Adrenal gland (tissue), 12 donors: ENCODE results near the gene RALGPS1. TPM values are rescaled to one million over a fixed set of nuclear protein-coding genes. Genes with fewer than 3 reads are reported as not detected.
A peak's percentile ranks its signal among the peaks of the same experiment; 100 is the strongest.

ENCODE experiments used
- DNase-seq, 7 donors: peaks; one replicate each; pipeline ENCODE4 v3.0.0-alpha.2; 2019 to 2020
- H3K27ac ChIP-seq, 5 donors: fragments of 200-600 bp; sonication (generic) in 4 of 5; 1 replicate in 3 of 5; 2 replicates in 2 of 5; pipeline versions ENCODE4 v1.5.1 to v1.8.0; 2016 to 2020; ENCODE audit warnings: mild to moderate bottlenecking in 1 of 5
- H3K27me3 ChIP-seq: fragments of 200-600 bp; 2 replicates; pipeline ENCODE4 v1.8.0; 2021
- H3K36me3 ChIP-seq, 2 donors: fragments of 200-600 bp; replicated peaks in 1 of 2; 1 replicate in 1 of 2; 2 replicates in 1 of 2; pipeline versions ENCODE4 v1.5.1 to v1.8.0; 2018 to 2022
- H3K4me1 ChIP-seq, 2 donors: fragments of 200-600 bp; replicated peaks in 1 of 2; 1 replicate in 1 of 2; 2 replicates in 1 of 2; pipeline versions ENCODE4 v1.5.1 to v1.8.0; 2018 to 2021
- H3K4me3 ChIP-seq, 4 donors: fragments of 200-600 bp; sonication (generic) in 3 of 4; one replicate each; pipeline ENCODE4 v1.5.1; 2016 to 2018
- H3K9me3 ChIP-seq, 3 donors: fragments of 200-600 bp; sonication (generic) in 1 of 3; replicated peaks in 1 of 3; 1 replicate in 2 of 3; 2 replicates in 1 of 3; pipeline versions ENCODE4 v1.5.1 to v1.8.0; 2016 to 2021
- POLR2A ChIP-seq, 2 donors: fragments of 450-650 bp; IDR thresholded peaks; one replicate each; pipeline ENCODE4 v1.6.1; 2017; ENCODE audit warnings: antibody characterized with exemption in 2 of 2, mild to moderate bottlenecking in 2 of 2, moderate library complexity in 1 of 2
- WGBS, 4 donors: extraction: QIAGEN DNeasy Blood & Tissue Kit in 2 of 4; methylation state at CpG; one replicate each; pipeline versions ENCODE4 v1.1.5 to v1.1.7; 2013 to 2017; 5-methylcytosine and 5-hydroxymethylcytosine counted together
- intact Hi-C, 2 donors: fragments of 100-400 bp; cut with DNase I; formaldehyde crosslinking; loops; one replicate each; pipeline versions ENCODE4 v1.14.1 to v1.15.0; 2022 to 2023
- polyA plus RNA-seq, 3 donors: library from polyadenylated mRNA; stranded (reverse); fragments of 200-250 nt in 2 of 3; fragments of 350-450 nt in 1 of 3; fragmentation: Illumina TruSeq in 1 of 3; extraction: RNeasy Lipid Tissue Mini Kit (QIAGEN cat#74804) in 1 of 3; gene quantifications; one replicate each; pipeline ENCODE4 v1.2.3, GENCODE V29; 2013 to 2014
- total RNA-seq, 9 donors: library from RNA; depleted of rRNA in 4 of 9; stranded (reverse); fragments of >200 nt in 4 of 9; fragments of 120-200 nt in 1 of 9; fragmentation: NEBNext Ultra II Directional in 1 of 9; extraction: Animal tissue kit (Norgen Biotek cat#: 25700) in 1 of 9; gene quantifications; one replicate each; pipeline versions ENCODE4 v1.1.0 to v1.2.4, GENCODE V29; 2013 to 2023
- TF ChIP-seq, protein P1 (sequence below), 6 experiments: fragments of 450-650 bp in 4 of 6; fragments of 200-600 bp in 2 of 6; sonication (generic) in 1 of 6; IDR thresholded peaks; 1 replicate in 5 of 6; 2 replicates in 1 of 6; pipeline versions ENCODE4 v1.5.1 to v1.8.0; 2016 to 2021; ENCODE audit warnings: antibody characterized with exemption in 6 of 6, mild to moderate bottlenecking in 2 of 6, moderate library complexity in 1 of 6
- donor health status: healthy with polysubstance abuse.
- donor health status: Bipolar disorder and iron deficiency.
- donor health status: DM: yes; HTN: yes; CAD: no.
- donor health status: DM: no; HTN: no; CAD: no.
- donor health status: DM: no; HTN: no; CAD: no.
- donor health status: DM: yes; HTN: yes; CAD: no.

The RALGPS1 gene
- total and polyA plus RNA-seq, 12 donors: 2.8 to 9.9 (median 5.1) TPM

- WGBS, 4 donors: 92 to 94% (median 93%) methylated on average over 4 to 5 of the region's 5 CpGs
- H3K27ac ChIP-seq: peak overlapping the region in 2 of 5 donors; percentile 5 to 40
- peak in 4 of 7 donors; percentile 4 to 39 (median 16) for DNase-seq
Measured at GRCh38 chr9:127154003-127154389, 239.4 kb downstream of the RALGPS1 start.

DNA sequence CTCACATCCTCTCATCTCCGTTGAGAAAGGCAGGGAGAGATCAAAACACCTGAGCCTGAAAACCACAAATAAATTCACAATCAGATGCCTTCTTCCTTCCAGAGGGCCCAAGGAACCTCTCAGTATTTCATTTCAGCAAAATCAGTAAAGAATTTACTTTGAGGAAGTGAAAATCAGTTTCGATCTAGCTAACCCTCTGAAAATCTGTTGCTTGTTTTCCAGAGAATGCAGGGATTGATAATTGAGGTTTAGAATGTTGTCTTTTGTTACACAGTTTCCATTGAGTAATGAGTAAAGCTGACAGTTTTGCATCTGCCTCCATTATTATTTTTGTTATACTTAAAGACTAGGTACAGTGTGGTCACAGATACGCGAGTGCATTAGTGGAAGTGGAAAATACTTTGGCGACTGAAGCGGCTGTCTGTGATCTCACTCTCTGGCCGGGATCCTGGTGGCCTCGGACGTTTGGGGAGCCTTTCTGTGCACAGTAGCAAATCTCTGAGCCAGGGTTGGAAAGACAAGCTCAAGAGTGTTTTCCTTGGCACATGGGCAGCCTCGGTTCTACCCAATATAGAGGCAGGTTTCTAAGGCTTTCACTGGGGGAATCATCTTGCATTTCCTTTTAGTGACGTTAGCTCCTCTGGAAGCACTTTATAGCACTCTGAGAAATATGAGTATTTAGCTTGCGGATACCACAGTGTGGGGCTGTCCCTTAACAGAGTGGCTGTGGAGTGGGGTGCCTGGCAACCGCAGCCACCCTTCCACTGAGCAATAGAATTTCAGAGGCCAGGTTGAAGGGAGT, 240.0 kb downstream of the RALGPS1 start:
- Histone ChIP-seq H3K27ac (peak overlapping the region in 2 of 5 donors; percentile 5 to 40), H3K36me3 (no peaks in the 10 kb centered on the region), H3K9me3 (no peaks in the 10 kb centered on the region), H3K4me1 (peaks cover 3 to 17% of the 10 kb centered on the region in 2 donors), H3K4me3 (no peak overlapping the region), H3K27me3 (no peaks in the 10 kb centered on the region)
- TF ChIP-seq, protein P1, sequence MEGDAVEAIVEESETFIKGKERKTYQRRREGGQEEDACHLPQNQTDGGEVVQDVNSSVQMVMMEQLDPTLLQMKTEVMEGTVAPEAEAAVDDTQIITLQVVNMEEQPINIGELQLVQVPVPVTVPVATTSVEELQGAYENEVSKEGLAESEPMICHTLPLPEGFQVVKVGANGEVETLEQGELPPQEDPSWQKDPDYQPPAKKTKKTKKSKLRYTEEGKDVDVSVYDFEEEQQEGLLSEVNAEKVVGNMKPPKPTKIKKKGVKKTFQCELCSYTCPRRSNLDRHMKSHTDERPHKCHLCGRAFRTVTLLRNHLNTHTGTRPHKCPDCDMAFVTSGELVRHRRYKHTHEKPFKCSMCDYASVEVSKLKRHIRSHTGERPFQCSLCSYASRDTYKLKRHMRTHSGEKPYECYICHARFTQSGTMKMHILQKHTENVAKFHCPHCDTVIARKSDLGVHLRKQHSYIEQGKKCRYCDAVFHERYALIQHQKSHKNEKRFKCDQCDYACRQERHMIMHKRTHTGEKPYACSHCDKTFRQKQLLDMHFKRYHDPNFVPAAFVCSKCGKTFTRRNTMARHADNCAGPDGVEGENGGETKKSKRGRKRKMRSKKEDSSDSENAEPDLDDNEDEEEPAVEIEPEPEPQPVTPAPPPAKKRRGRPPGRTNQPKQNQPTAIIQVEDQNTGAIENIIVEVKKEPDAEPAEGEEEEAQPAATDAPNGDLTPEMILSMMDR (IDR thresholded peaks at IDR 0.05): no peak
- TF ChIP-seq POLR2A (IDR thresholded peaks at IDR 0.05): no peak
- DNase-seq: peak in 6 of 7 donors; percentile 26 to 72 (median 42)
- 51 to 68% (median 61%) methylated on average over 13 of the region's 13 CpGs for WGBS, 4 donors
- intact Hi-C loops: no loop called here

More at GRCh38 chr9:127154003-127154389, 239.4 kb downstream of the RALGPS1 start:
- Histone ChIP-seq H3K9me3 (no peaks in the 10 kb centered on the region), H3K36me3 (no peaks in the 10 kb centered on the region), H3K4me3 (no peak overlapping the region), H3K4me1 (peaks cover 0 to 11% of the 10 kb centered on the region in 2 donors), H3K27me3 (no peaks in the 10 kb centered on the region)
- TF ChIP-seq, protein P1 (IDR thresholded peaks at IDR 0.05): no peak
- no peak for TF ChIP-seq POLR2A (IDR thresholded peaks at IDR 0.05)
- intact Hi-C loops: no loop called here

DNA sequence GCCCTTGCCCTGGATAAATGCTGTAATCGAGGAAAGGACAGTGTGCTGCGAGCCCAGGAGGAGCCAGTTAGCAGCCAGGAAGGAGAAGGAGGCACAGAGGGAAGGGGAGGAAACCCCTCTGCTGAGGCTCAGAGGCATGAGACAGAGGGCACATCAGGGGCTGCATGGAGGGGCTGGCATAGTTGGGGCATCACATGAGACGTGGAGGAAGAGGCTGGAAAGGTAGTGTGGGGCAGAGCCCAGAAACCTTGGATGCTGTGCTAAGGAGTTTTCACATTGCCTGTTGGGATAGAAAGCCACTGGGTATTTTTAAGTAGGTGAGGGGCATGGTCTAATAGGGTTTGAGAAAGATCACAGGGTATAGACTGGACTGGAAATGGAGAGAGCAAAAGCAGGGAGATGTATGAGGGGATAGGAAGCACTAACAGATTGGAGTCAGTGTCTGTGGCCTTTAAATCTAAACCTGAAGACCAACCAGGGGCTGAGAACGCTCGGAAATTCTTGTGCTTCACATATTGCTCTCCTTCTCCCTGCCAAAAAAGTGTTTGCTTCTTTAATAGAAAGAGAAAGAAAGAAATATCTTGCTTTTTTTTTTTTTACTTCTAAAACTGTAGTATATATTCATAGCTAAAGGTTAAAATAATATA, 240.9 kb downstream of the RALGPS1 start:
- intact Hi-C loops: no loop called here
- Histone ChIP-seq H3K27me3 (no peaks in the 10 kb centered on the region), H3K36me3 (no peaks in the 10 kb centered on the region), H3K4me3 (no peak overlapping the region), H3K4me1 (peaks cover 5 to 20% of the 10 kb centered on the region in 2 donors), H3K9me3 (no peaks in the 10 kb centered on the region), H3K27ac (peak overlapping the region in 2 of 5 donors; percentile 5 to 40)
- peak in 3 of 7 donors; percentile 3 to 15 (median 12) for DNase-seq
- 88 to 99% (median 91%) methylated on average over 5 of the region's 5 CpGs for WGBS, 4 donors
- TF ChIP-seq POLR2A (IDR thresholded peaks at IDR 0.05): no peak
- TF ChIP-seq, protein P1 (IDR thresholded peaks at IDR 0.05): no peak

DNA sequence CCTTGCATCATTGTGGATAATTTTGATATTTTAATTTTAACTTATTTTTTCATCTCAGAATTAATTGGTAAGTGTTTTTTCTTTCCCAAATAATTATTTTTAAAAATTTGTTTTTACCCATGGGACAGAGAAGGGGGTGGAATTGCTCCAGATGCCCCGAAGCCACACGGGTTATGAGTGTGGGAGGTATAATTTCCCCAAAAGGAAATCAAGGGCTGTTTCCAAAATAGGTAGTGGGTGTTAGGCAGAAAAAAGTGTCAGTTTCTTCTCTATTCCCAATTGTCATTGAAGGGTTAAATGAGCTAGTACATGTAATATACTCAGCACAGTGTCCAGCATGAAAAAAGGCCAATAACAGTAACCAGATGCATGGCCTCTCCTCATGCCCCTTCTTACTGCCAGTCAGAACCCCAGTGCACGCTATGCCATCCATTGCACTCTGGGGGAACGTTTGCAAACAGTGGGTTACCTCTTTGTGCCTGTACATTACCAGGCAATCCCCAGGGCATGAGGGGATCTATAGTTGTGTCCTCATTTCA, 244.3 kb downstream of the RALGPS1 start:
- 78 to 86% (median 81%) methylated on average over 3 to 4 of the region's 4 CpGs for WGBS, 4 donors
- Histone ChIP-seq H3K4me1 (peaks cover 5 to 30% of the 10 kb centered on the region in 2 donors), H3K27ac (peak overlapping the region in 3 of 5 donors; percentile 15 to 78 (median 60)), H3K27me3 (no peaks in the 10 kb centered on the region), H3K4me3 (no peak overlapping the region), H3K9me3 (no peaks in the 10 kb centered on the region), H3K36me3 (no peaks in the 10 kb centered on the region)
- TF ChIP-seq POLR2A (IDR thresholded peaks at IDR 0.05): no peak
- TF ChIP-seq, protein P1 (IDR thresholded peaks at IDR 0.05): no peak
- intact Hi-C loops: no loop called here
- peak in 1 of 7 donors; percentile 2 for DNase-seq
